Spleen (tissue), 11 donors: ENCODE measurements around the gene RMRP. TPM values are rescaled to one million over a fixed set of nuclear protein-coding genes. Genes with fewer than 3 reads are reported as not detected.

Source experiments
- DNase-seq: peaks from one replicate; pipeline ENCODE4 v3.0.0-alpha.2; 2020
- H3K27ac ChIP-seq, 8 donors: fragments of 200-600 bp; sonication (generic) in 7 of 8; 1 replicate in 4 of 8; 2 replicates in 4 of 8; pipeline versions ENCODE4 v1.5.0 to v1.8.0; 2016 to 2021; ENCODE audit warnings: inconsistent platforms in 4 of 8, mild to moderate bottlenecking in 4 of 8, moderate library complexity in 1 of 8
- H3K27me3 ChIP-seq, 7 donors: fragments of 200-600 bp; sonication (generic) in 6 of 7; replicated peaks in 1 of 7; 1 replicate in 4 of 7; 2 replicates in 3 of 7; pipeline versions ENCODE4 v1.5.0 to v1.8.0; 2016 to 2021; ENCODE audit warnings: inconsistent platforms in 3 of 7, mild to moderate bottlenecking in 1 of 7
- H3K36me3 ChIP-seq, 6 donors: fragments of 200-600 bp; sonication (generic) in 5 of 6; 1 replicate in 4 of 6; 2 replicates in 2 of 6; pipeline versions ENCODE4 v1.5.0 to v1.8.0; 2016 to 2021; ENCODE audit warnings: inconsistent platforms in 2 of 6
- H3K4me1 ChIP-seq, 6 donors: fragments of 200-600 bp; sonication (generic) in 5 of 6; 1 replicate in 3 of 6; 2 replicates in 3 of 6; pipeline versions ENCODE4 v1.5.0 to v1.8.0; 2016 to 2021; ENCODE audit warnings: inconsistent platforms in 3 of 6
- H3K4me3 ChIP-seq, 8 donors: fragments of 200-600 bp; sonication (generic) in 7 of 8; 1 replicate in 4 of 8; 2 replicates in 4 of 8; pipeline versions ENCODE4 v1.5.0 to v1.8.0; 2016 to 2021; ENCODE audit warnings: inconsistent platforms in 4 of 8, mild to moderate bottlenecking in 4 of 8, moderate library complexity in 2 of 8
- H3K9me3 ChIP-seq, 8 donors: fragments of 200-600 bp; sonication (generic) in 7 of 8; 1 replicate in 4 of 8; 2 replicates in 4 of 8; pipeline versions ENCODE4 v1.5.0 to v1.8.0; 2016 to 2021; ENCODE audit warnings: inconsistent platforms in 4 of 8
- CTCF ChIP-seq, 11 experiments: fragments of 200-600 bp in 7 of 11; fragments of 450-650 bp in 4 of 11; sonication (generic) in 4 of 11; IDR thresholded peaks in 8 of 11; conservative IDR thresholded peaks in 3 of 11; 1 replicate in 7 of 11; 2 replicates in 4 of 11; pipeline versions ENCODE4 v1.4.0 to v1.8.0; 2016 to 2021; ENCODE audit warnings: antibody characterized with exemption in 11 of 11, inconsistent platforms in 4 of 11, mild to moderate bottlenecking in 1 of 11
- POLR2A ChIP-seq, 3 donors: fragments of 450-650 bp; IDR thresholded peaks; one replicate each; pipeline ENCODE4 v1.5.1; 2017; ENCODE audit warnings: antibody characterized with exemption in 3 of 3, mild to moderate bottlenecking in 1 of 3
- POLR2AphosphoS5 ChIP-seq, 3 donors: sonication (generic); formaldehyde crosslinking; IDR thresholded peaks; one replicate each; pipeline ENCODE4 v1.5.1; 2017; ENCODE audit warnings: antibody characterized with exemption in 3 of 3
- WGBS, 5 donors: extraction: QIAGEN DNeasy Blood & Tissue Kit in 3 of 5; methylation state at CpG; one replicate each; pipeline versions ENCODE4 v1.1.5 to v1.1.7; 2013 to 2018; 5-methylcytosine and 5-hydroxymethylcytosine counted together
- intact Hi-C: fragments of 100-400 bp; cut with DNase I; formaldehyde crosslinking; loops from one replicate; pipeline ENCODE4 v1.15.0; 2023; ENCODE audit warnings: low total_unique reads
- polyA plus RNA-seq, 3 donors: library from polyadenylated mRNA; stranded (reverse); fragments of 200-250 nt; gene quantifications; one replicate each; pipeline ENCODE4 v1.2.1, GENCODE V29; 2013
- total RNA-seq, 7 donors: library from RNA; depleted of rRNA in 3 of 7; stranded (reverse); fragments of >200 nt in 3 of 7; fragmentation: NEBNext Ultra II Directional in 4 of 7; extraction: Animal tissue kit (Norgen Biotek cat#: 25700) in 4 of 7; gene quantifications; one replicate each; pipeline versions ENCODE4 v1.1.0 to v1.2.1, GENCODE V29; 2016 to 2021
- donor health status: healthy with polysubstance abuse.
- donor health status: DM: no; HTN: no; CAD: no; lungs with moderate emphysema.
- donor health status: DM: no; HTN: no; CAD: no.
- donor health status: Bipolar disorder and iron deficiency.
- donor health status: healthy.
- donor health status: DM: no; HTN: no; CAD: no.
- donor health status: DM: yes; HTN: yes; CAD: no.

The RMRP gene
- total and polyA plus RNA-seq, 10 donors = 42.1 to 28,996 (median 10,652) TPM; not detected in 1

- 92 to 97% (median 94%) methylated on average over 6 of the region's 6 CpGs for WGBS, 5 donors
- H3K27me3 ChIP-seq = no peaks in the 10 kb centered on the region
- H3K36me3 ChIP-seq = no peaks in the 10 kb centered on the region
- H3K9me3 ChIP-seq = no peaks in the 10 kb centered on the region
- intact Hi-C loops = no loop called here
- H3K4me1 ChIP-seq = peaks cover 0 to 9% (median 0%) of the 10 kb centered on the region in 6 donors
- no peak overlapping the region for H3K27ac ChIP-seq
- no peak overlapping the region for H3K4me3 ChIP-seq
- no peak for TF ChIP-seq POLR2AphosphoS5 (IDR thresholded peaks at IDR 0.05)
- TF ChIP-seq CTCF (IDR thresholded peaks at IDR 0.05 in 8 of 11, conservative IDR thresholded peaks at IDR 0.05 in 3 of 11) = no peak
- no peak for TF ChIP-seq POLR2A (IDR thresholded peaks at IDR 0.05)
- no peak for DNase-seq
Observed at GRCh38 chr9:35628389-35628991, 29.3 kb downstream of the RMRP start.

- H3K27me3 ChIP-seq = no peaks in the 10 kb centered on the region
- DNase-seq = no peak
- intact Hi-C loops = no loop called here
- no peaks in the 10 kb centered on the region for H3K9me3 ChIP-seq
- TF ChIP-seq POLR2AphosphoS5 (IDR thresholded peaks at IDR 0.05) (no peak), POLR2A (IDR thresholded peaks at IDR 0.05) (no peak), CTCF (IDR thresholded peaks at IDR 0.05 in 8 of 11, conservative IDR thresholded peaks at IDR 0.05 in 3 of 11) (no peak)
- WGBS, 5 donors = 60 to 83% (median 78%) methylated on average over 2 of the region's 2 CpGs
- H3K4me3 ChIP-seq = no peak overlapping the region
- no peaks in the 10 kb centered on the region for H3K36me3 ChIP-seq
- H3K4me1 ChIP-seq = peaks cover 0 to 5% (median 0%) of the 10 kb centered on the region in 6 donors
- no peak overlapping the region for H3K27ac ChIP-seq
Observed at GRCh38 chr9:35627575-35627974, 30.2 kb downstream of the RMRP start.

- DNase-seq = peak; percentile 87
- H3K27ac ChIP-seq = peak overlapping the region; percentile 72 to 94 (median 84)
- peaks cover 17 to 77% (median 61%) of the 10 kb centered on the region in 6 donors for H3K4me1 ChIP-seq
- H3K9me3 ChIP-seq = no peaks in the 10 kb centered on the region
- TF ChIP-seq CTCF (IDR thresholded peaks at IDR 0.05 in 8 of 11, conservative IDR thresholded peaks at IDR 0.05 in 3 of 11) (no peak), POLR2AphosphoS5 (IDR thresholded peaks at IDR 0.05) (no peak), POLR2A (IDR thresholded peaks at IDR 0.05) (no peak)
- H3K27me3 ChIP-seq = no peaks in the 10 kb centered on the region
- 10 to 23% (median 15%) methylated on average over 2 of the region's 2 CpGs for WGBS, 5 donors
- peaks cover 0 to 17% (median 0%) of the 10 kb centered on the region in 6 donors for H3K36me3 ChIP-seq
- intact Hi-C loops = no loop called here
- peak overlapping the region in 2 of 8 donors; percentile 52 to 82 for H3K4me3 ChIP-seq
Observed at GRCh38 chr9:35619800-35620158, 38.0 kb downstream of the RMRP start.

GRCh38 chr9:35618854-35619799 lies 38.7 kb downstream of the RMRP start:
- H3K27ac ChIP-seq = peak overlapping the region; percentile 72 to 94 (median 84)
- DNase-seq = peak; percentile 93
- H3K4me1 ChIP-seq = peaks cover 17 to 83% (median 62%) of the 10 kb centered on the region in 6 donors
- peak overlapping the region in 5 of 8 donors; percentile 43 to 82 (median 55) for H3K4me3 ChIP-seq
- WGBS, 5 donors = 51 to 56% (median 54%) methylated on average over 17 of the region's 17 CpGs
- no peaks in the 10 kb centered on the region for H3K27me3 ChIP-seq
- TF ChIP-seq CTCF (IDR thresholded peaks at IDR 0.05 in 8 of 11, conservative IDR thresholded peaks at IDR 0.05 in 3 of 11) = peak in 2 of 11 experiments; percentile 6 to 18
- TF ChIP-seq POLR2AphosphoS5 (IDR thresholded peaks at IDR 0.05) = peak; percentile 61 to 94 (median 92)
- TF ChIP-seq POLR2A (IDR thresholded peaks at IDR 0.05) = no peak
- peaks cover 0 to 23% (median 0%) of the 10 kb centered on the region in 6 donors for H3K36me3 ChIP-seq
- no peaks in the 10 kb centered on the region for H3K9me3 ChIP-seq
- intact Hi-C loops = no loop called here
